HG03354 (cell line): Measurements from ENCODE around the gene CCDC33.

Source experiments
- ATAC-seq: cut with Tn5 transposase; IDR thresholded peaks from one replicate; pipeline ENCODE4 v1.9.1; 2021; ENCODE audit warnings: mild to moderate bottlenecking; ENCODE audit not compliant: unreplicated experiment, poor library complexity, severe bottlenecking

Gene CCDC33

GRCh38 chr15:74226761-74227540 is 9.2 kb upstream of the CCDC33 start:
- no peak for ATAC-seq

DNA sequence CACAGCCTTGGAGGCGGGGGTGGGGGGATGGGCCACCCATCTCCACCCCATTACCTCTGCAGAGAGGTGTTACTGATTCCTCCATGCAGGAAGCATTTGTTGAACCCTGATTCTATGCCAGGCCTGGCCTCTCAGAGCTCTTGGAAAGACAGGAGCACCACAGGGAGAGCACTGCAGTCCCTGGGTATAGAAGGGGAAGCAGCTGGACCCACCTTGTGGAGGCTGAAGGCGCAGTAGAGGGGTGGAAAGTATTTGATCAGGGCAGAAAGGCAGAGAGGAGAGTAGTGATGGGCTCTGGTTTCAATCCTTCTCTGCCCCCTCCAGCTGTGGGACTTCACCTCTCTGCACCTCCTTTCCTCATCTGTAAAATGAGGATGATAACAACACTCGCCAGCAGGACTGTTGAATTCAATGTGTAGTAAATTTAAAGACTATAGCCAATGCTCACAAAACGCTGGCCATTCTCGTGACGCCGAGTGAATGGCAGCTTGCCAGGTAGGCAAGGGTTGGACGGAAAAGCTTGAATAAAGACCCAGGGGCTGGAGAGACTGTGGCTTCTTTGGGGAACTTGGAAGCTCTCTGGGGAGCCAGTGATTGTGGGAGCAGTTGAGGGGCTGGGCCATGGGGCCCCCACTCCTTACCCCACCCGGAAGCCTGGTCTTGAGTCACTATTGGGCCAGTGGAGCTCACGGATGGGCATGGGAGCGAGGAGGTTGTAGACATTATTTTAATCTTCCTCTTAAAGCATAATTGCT is 8.0 kb upstream of the CCDC33 start:
- ATAC-seq: no peak

- no peak for ATAC-seq
These were observed 7.4 kb upstream of the CCDC33 start for GRCh38 chr15:74228723-74229081.

DNA sequence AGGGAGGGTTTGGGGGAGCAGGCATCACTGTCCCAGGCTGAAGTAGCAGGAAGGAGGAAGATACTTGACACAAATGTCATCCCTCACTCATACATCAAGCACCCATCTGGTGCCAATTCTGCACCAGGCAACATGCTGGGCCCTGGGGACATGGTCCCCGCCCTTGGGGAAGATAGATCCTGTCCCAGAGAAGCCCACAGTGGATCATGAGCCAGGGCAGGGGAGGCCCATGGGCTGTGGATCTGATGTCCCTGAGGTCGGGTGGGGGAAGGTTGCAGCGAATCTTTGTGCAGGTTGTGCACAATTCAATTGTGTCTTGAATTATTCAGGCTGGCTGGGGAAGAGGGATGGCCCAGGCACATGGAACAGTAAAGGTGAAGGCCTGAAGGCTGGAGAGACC is 6.4 kb upstream of the CCDC33 start:
- no peak for ATAC-seq

DNA sequence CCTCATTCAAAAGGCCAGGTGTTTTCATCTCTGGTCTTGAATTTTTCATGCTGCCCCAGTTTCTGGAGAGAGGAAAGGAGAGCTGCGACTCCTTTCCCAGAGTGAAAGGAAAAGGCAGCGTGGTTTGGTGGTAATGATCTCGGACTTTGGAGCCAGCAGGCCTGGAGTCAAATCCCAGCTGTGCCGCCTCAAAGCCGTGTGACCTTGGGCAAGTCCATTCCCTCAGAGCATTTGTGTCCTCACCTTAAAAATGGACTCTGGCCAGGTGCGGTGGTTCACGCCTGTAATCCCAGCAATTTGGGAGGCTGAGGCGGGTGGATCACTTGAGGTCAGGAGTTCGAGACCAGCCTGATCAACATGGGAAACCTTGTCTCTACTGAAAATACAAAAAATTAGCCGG is 4.7 kb upstream of the CCDC33 start:
- no peak for ATAC-seq

DNA sequence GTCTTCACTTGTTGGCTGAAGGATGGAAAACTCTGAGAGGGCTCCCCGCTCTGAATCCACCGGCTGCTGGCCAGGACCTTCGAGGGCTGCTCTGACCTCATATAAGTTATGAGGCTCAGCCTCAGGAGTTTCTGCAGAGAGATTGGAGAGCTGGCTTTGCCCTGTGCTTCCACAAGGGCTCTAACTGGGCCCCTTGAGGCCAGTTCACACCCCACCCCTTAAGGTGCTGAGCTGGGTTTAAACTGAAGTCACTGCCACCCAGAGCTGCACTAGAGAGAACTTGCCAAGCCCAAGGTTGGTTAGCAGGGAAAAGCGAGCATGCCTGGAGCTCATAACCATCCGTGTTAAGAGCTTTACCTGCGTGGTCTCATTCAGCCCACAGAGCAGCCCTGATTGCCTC is 2.8 kb upstream of the CCDC33 start:
- no peak for ATAC-seq

GRCh38 chr15:74233851-74234597 is 2.1 kb upstream of the CCDC33 start:
- no peak for ATAC-seq

GRCh38 chr15:74234598-74234875 is 1.6 kb upstream of the CCDC33 start:
- no peak for ATAC-seq

GRCh38 chr15:74239051-74239705 is 3.1 kb downstream of the CCDC33 start:
- no peak for ATAC-seq

DNA sequence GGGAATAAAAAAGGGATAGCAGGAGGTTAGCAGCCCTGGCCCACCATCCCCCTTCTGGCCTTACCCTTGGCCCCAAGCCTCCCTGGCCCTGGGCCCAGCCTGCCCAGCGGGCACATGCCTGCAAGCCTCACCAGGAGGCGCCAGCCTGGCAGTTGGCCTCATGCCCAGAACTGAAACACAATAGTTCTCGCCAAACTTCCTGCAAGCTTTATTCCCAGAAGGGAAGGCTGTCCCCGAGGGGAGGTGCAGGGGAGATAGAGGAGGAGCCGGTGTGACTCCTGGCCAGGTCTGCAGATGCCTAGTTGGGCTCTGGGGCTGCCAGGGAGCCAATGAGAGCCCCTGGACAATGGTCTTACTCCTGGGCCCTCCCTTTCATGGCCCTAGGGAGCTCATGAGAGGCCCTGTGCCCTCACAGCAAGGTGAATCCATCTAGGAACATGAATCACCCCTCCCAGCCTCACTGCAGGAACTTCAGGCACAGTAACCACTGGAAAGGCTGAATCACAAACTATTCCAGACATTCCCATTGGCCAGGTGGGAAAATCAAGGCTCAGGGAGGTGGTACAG is 4.0 kb downstream of the CCDC33 start:
- ATAC-seq: no peak

GRCh38 chr15:74240897-74241614 is 4.9 kb downstream of the CCDC33 start:
- no peak for ATAC-seq

- no peak for ATAC-seq
These were observed 6.5 kb downstream of the CCDC33 start for GRCh38 chr15:74242441-74243185.

DNA sequence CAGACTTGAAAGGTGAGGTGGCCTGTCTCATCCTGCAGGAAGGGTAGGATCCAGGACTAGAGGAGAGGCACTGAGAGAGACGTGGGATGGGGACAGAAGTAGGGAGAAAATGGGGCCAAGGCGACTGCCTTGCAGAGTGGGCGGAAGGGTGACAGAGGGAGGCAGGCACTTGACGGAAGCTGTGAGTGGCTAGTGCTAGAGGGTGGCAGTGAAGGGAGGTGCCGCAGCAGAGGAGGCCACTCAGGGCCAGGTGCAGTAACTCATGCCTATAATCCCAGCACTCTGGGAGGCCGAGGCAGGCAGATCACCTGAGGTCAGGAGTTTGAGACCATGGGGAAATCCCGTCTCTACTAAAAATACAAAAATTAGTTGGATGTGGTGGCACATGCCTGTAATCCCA is 7.3 kb downstream of the CCDC33 start:
- no peak for ATAC-seq

DNA sequence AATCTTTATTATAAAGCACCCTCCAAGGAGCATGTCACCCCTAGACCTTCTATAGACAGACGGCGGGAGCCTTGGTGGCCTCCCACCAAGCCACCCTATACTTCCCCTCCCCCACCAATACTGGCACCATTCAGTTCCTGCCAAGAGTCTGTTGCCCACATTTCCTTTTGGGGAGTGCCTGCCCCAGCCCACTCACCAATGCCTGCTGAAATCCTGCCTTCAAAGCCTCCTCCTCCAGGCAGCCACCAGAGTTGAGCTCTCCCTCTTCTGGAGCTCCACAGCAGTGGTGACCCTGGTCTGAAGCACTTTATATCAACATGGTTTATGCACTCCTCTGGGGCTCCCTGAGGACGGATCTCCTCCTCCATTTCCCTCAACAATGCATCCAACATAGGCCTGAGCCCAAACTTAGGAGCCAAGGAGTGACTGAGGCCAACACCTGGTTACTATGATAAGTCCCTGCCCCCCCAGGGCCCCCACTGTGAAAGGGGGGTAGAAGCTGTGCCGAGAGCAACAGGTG is 8.8 kb downstream of the CCDC33 start:
- no peak for ATAC-seq

DNA sequence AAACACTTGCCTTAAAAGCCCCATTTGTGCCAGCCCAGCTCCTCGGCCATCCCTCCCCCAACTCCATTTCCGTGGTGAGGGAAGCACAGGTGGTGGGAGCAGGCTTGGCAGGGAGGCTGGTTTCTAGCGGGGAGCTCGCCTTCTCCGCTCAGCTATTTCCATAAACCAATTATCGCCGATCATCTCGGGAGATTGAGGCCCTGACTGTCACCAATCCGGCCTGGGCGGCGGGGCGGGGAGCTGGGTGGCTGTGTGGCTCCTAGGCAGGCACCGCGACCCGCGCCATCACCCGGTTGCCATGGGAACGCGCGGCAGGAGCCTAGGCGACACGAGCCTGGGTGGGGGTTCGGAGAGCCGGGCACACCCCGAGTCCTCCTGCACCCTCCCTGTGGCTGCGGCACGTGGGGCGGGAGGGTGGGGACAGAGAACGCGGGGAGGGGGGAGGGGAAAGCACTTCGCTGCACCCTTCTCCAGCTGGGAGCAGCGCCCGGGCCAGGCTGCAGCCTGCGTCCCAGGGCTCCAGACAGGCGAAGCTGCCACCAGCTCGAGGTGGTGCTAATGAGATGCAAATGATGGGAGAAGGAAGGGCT is 9.3 kb downstream of the CCDC33 start:
- no peak for ATAC-seq

- ATAC-seq: no peak
These were observed 14.1 kb downstream of the CCDC33 start for GRCh38 chr15:74250266-74250665.

DNA sequence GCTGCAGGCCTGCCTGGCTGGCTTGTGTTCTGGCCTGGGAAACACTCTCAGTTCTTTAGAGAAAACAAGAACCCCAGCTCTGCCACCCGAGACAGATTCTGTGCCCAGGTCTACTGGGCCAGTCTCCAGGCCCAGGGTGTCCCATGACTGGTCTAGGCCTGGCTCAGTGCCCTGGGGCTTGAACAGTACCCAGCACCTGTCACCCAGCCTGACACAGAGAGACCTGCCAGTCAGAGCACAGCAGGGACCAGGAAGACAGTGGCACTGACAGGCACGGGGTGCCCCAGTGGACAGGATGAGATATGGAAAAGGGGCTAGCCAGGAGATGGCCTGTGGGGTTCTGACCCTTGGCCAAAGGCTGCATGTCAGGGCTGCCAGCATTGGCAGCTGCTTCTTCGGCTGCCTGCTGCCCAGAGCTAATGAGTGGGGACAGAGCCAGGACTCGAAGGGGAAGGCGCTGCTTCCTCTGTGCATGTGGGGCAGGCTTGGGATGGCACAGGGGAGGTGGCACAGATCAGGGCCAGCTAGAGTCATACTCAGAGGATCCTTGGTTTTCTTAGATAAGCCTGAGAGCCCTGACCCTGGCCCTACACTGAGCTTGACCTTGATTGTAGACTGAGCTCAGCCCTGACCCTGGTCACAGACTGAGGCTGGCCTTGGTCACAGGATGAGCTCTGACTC is 15.1 kb downstream of the CCDC33 start:
- no peak for ATAC-seq

- no peak for ATAC-seq
These were observed 16.2 kb downstream of the CCDC33 start for GRCh38 chr15:74252291-74252690.
